NCI-H2029 (cell line): ENCODE data around the gene YY1.
"Not testable (repeated sequence)": the region's sequence is repeated elsewhere in the genome, so short reads cannot be mapped to it uniquely, and the experiment has no call there.

Source experiments
- DNase-seq: peaks from one replicate; lab custom pipeline; 2025; lab: John Stamatoyannopoulos, UW

The YY1 gene

GRCh38 chr14:100283984-100284881 lies 45.3 kb downstream of the YY1 start:
- no peak for DNase-seq

GRCh38 chr14:100285021-100285912 lies 46.3 kb downstream of the YY1 start:
- DNase-seq: peak; percentile 9

GRCh38 chr14:100285913-100286400 lies 47.0 kb downstream of the YY1 start:
- DNase-seq: no peak

GRCh38 chr14:100286484-100287191 lies 47.7 kb downstream of the YY1 start:
- DNase-seq: no peak

- DNase-seq: no peak
These were observed 48.5 kb downstream of the YY1 start for GRCh38 chr14:100287202-100287997.

- DNase-seq: not testable (repeated sequence)
These were observed 49.0 kb downstream of the YY1 start for GRCh38 chr14:100287998-100288295.

GRCh38 chr14:100288382-100289185 lies 49.6 kb downstream of the YY1 start:
- DNase-seq: no peak

GRCh38 chr14:100289916-100290606 lies 51.1 kb downstream of the YY1 start:
- DNase-seq: no peak

- DNase-seq: no peak
These were observed 51.8 kb downstream of the YY1 start for GRCh38 chr14:100290607-100291304.

GRCh38 chr14:100291305-100292075 lies 52.5 kb downstream of the YY1 start:
- DNase-seq: no peak

- DNase-seq: no peak
These were observed 53.4 kb downstream of the YY1 start for GRCh38 chr14:100292301-100292775.

- no peak for DNase-seq
These were observed 54.0 kb downstream of the YY1 start for GRCh38 chr14:100292776-100293461.

- DNase-seq: no peak
These were observed 54.7 kb downstream of the YY1 start for GRCh38 chr14:100293497-100294212.

- DNase-seq: no peak
These were observed 55.4 kb downstream of the YY1 start for GRCh38 chr14:100294213-100294962.

GRCh38 chr14:100294963-100295330 lies 56.0 kb downstream of the YY1 start:
- DNase-seq: no peak

- no peak for DNase-seq
These were observed 56.6 kb downstream of the YY1 start for GRCh38 chr14:100295376-100296105.
